ENCODE data around the gene PTPRN. TPM values are rescaled to one million over a fixed set of nuclear protein-coding genes. Genes with fewer than 3 reads are reported as not detected.
A peak's percentile ranks its signal among the peaks of the same experiment; 100 is the strongest.

The PTPRN gene
- total RNA-seq, 1 experiment from 2014 or later: not detected

DNA sequence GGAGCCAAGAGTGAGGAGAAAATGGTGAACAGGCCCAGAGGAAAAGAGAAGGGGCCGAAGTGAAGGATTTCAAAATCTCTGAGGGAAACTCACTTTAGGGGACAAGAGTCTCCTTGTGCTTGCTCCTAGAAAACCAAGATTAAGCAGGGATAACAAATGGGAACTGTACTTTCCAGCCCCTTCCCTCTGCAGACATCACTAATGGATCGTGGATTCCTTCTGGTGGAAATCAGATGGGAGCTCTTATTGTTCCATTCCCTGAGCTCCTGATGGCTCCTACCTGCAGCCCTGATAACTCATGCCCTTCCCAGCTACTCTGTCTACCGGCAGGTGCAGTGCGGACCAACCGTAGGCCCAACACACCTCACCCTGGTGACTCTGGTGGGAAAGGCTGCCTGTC is 43.9 kb upstream of the PTPRN start:
- TF ChIP-seq, protein P1, sequence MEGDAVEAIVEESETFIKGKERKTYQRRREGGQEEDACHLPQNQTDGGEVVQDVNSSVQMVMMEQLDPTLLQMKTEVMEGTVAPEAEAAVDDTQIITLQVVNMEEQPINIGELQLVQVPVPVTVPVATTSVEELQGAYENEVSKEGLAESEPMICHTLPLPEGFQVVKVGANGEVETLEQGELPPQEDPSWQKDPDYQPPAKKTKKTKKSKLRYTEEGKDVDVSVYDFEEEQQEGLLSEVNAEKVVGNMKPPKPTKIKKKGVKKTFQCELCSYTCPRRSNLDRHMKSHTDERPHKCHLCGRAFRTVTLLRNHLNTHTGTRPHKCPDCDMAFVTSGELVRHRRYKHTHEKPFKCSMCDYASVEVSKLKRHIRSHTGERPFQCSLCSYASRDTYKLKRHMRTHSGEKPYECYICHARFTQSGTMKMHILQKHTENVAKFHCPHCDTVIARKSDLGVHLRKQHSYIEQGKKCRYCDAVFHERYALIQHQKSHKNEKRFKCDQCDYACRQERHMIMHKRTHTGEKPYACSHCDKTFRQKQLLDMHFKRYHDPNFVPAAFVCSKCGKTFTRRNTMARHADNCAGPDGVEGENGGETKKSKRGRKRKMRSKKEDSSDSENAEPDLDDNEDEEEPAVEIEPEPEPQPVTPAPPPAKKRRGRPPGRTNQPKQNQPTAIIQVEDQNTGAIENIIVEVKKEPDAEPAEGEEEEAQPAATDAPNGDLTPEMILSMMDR (IDR thresholded peaks at IDR 0.05; ENCODE audit: unreplicated experiment): no peak
- intact Hi-C loops (cut with micrococcal nuclease; ENCODE audit: unreplicated experiment): loop anchor here (2.0 kb wide), 1 partner anchor 192 kb away; the partner anchor contains the start of gene NHEJ1
- no peaks in the 10 kb centered on the region for H3K9me3 Mint-ChIP-seq (ENCODE audit: low read depth, unreplicated experiment)
- DNase-seq: no peak
- H3K27me3 Mint-ChIP-seq (ENCODE audit: unreplicated experiment): peaks cover 78% of the 10 kb centered on the region
- no peak overlapping the region for H3K27ac Mint-ChIP-seq (ENCODE audit: unreplicated experiment)
- CTCF ChIA-PET: interaction anchor here (0.8 kb wide), 1 partner anchor 8 kb away, joined by 3 read pairs; no protein-coding TSS in a partner anchor
- H3K4me3 Mint-ChIP-seq (ENCODE audit: low read depth, unreplicated experiment): no peak overlapping the region
- no peaks in the 10 kb centered on the region for H3K36me3 Mint-ChIP-seq (ENCODE audit: insufficient read depth, unreplicated experiment)
- H3K4me1 Mint-ChIP-seq (ENCODE audit: low read depth, unreplicated experiment): no peaks in the 10 kb centered on the region
- BruUV-seq (replicated peaks): no TSS peak

DNA sequence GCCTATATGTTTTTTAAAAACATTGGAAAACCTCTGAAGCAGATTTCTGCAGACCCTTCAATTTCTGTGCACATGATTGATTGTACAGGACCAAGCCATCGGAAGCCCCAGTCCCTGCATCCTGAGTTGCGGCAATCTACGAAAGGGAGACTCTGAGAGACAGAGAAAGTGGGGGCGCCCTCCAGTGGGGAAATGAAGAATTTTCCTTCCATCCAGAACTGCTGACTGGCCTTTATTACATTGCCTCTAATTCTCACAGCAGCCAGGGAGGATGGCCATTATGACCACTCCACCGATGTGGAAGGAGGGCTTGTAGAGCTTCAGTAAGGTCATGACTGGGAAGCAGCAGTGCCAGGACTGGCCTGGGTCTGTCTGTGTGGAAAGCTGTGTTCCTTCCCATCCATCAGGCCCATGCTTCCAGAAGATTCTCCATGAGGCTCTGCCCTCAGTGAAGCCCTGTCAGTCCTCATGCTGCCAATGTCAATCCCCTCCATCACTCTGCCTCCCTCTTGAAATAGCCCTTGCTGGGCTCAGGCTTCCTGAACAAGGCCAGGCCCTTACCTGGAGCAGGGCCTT is 43.3 kb upstream of the PTPRN start:
- Mint-ChIP-seq H3K9me3 (ENCODE audit: low read depth, unreplicated experiment) (no peaks in the 10 kb centered on the region), H3K4me1 (ENCODE audit: low read depth, unreplicated experiment) (no peaks in the 10 kb centered on the region), H3K4me3 (ENCODE audit: low read depth, unreplicated experiment) (no peak overlapping the region), H3K36me3 (ENCODE audit: insufficient read depth, unreplicated experiment) (no peaks in the 10 kb centered on the region), H3K27ac (ENCODE audit: unreplicated experiment) (no peak overlapping the region), H3K27me3 (ENCODE audit: unreplicated experiment) (peaks cover 82% of the 10 kb centered on the region)
- BruUV-seq (replicated peaks): no TSS peak
- CTCF ChIA-PET: no interaction called here
- DNase-seq: peak; percentile 81
- TF ChIP-seq, protein P1 (IDR thresholded peaks at IDR 0.05; ENCODE audit: unreplicated experiment): peak; percentile 76
- intact Hi-C loops (cut with micrococcal nuclease; ENCODE audit: unreplicated experiment): loop anchor here (2.0 kb wide), 1 partner anchor 192 kb away; the partner anchor contains the start of gene NHEJ1

DNA sequence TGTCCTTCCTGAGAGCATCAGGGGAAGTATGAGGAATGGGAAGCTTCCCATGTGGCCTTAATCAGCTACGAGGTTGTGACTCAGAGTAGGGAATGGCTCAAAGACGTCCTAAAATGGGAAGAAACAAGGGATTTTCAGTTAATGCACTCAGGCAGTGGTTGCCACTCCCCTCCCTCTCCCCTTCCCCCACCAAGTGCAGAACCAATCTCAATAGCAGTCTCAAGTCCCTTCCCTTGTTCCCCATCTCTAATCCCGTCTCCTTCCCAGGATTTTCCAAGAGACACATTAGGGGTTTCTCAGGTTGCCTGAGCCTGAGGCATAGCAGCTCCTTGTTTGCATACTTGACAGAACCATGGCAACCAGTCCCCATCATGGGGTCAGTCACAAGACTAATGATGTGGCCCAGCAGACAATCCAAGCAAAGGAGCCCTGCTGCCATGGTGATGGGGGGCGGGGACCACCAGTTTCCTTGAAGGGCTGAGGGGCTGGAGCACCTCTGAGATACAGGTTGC is 41.6 kb upstream of the PTPRN start:
- Mint-ChIP-seq H3K9me3 (ENCODE audit: low read depth, unreplicated experiment) (no peaks in the 10 kb centered on the region), H3K4me1 (ENCODE audit: low read depth, unreplicated experiment) (no peaks in the 10 kb centered on the region), H3K36me3 (ENCODE audit: insufficient read depth, unreplicated experiment) (no peaks in the 10 kb centered on the region), H3K4me3 (ENCODE audit: low read depth, unreplicated experiment) (no peak overlapping the region), H3K27ac (ENCODE audit: unreplicated experiment) (no peak overlapping the region), H3K27me3 (ENCODE audit: unreplicated experiment) (peaks cover 83% of the 10 kb centered on the region)
- CTCF ChIA-PET: interaction anchor here (0.6 kb wide), 1 partner anchor 837 kb away, joined by 3 read pairs; no protein-coding TSS in a partner anchor
- intact Hi-C loops (cut with micrococcal nuclease; ENCODE audit: unreplicated experiment): no loop called here
- DNase-seq: no peak
- no TSS peak for BruUV-seq (replicated peaks)
- TF ChIP-seq, protein P1 (IDR thresholded peaks at IDR 0.05; ENCODE audit: unreplicated experiment): no peak

DNA sequence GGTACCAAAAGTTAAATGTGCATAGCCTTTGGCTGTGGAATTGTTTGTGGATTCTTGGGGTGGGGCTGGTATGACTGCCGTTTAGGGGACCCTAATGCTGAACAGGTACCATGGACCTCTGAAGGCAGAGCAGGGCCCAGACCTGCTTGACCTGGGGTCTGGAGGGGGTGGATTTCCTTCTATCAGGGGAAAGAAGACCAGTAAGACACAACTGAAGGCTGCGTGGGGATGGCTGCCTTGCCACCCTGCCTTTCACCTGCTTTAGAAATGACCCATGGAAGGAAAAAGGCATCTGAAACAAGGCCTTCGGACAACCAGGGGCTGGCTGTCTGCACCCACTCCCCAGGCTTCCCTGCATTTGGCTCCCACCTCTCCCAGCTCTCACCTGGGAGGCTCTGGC is 41.0 kb upstream of the PTPRN start:
- Mint-ChIP-seq H3K4me1 (ENCODE audit: low read depth, unreplicated experiment) (peaks cover 2% of the 10 kb centered on the region), H3K36me3 (ENCODE audit: insufficient read depth, unreplicated experiment) (no peaks in the 10 kb centered on the region), H3K27ac (ENCODE audit: unreplicated experiment) (no peak overlapping the region), H3K27me3 (ENCODE audit: unreplicated experiment) (peaks cover 83% of the 10 kb centered on the region), H3K9me3 (ENCODE audit: low read depth, unreplicated experiment) (no peaks in the 10 kb centered on the region), H3K4me3 (ENCODE audit: low read depth, unreplicated experiment) (no peak overlapping the region)
- intact Hi-C loops (cut with micrococcal nuclease; ENCODE audit: unreplicated experiment): no loop called here
- TF ChIP-seq, protein P1 (IDR thresholded peaks at IDR 0.05; ENCODE audit: unreplicated experiment): no peak
- no TSS peak for BruUV-seq (replicated peaks)
- no peak for DNase-seq
- CTCF ChIA-PET: interaction anchor here (0.6 to 1.0 kb wide), 2 partner anchors 55 to 837 kb away, joined by 3 to 4 read pairs; no protein-coding TSS in a partner anchor
